Heart left ventricle (tissue), 16 donors: Measurements from ENCODE around the gene CHD3. TPM values are rescaled to one million over a fixed set of nuclear protein-coding genes. Genes with fewer than 3 reads are reported as not detected.

Experiments used
- ATAC-seq, 4 donors: fragments of 200-7000 bp; cut with Tn5 transposase; one replicate each; pipeline ENCODE4 v1.9.1; 2020 to 2022; ENCODE audit warnings: moderate library complexity in 4 of 4, mild to moderate bottlenecking in 3 of 4, moderate number of reproducible peaks in 1 of 4
- DNase-seq, 5 donors: peaks; one replicate each; pipeline ENCODE4 v3.0.0-alpha.2; 2020
- H3K27ac ChIP-seq, 12 donors: fragments of 200-600 bp; sonication (generic) in 4 of 12; one replicate each; pipeline versions ENCODE4 v1.5.0 to v1.8.0; 2016 to 2022; ENCODE audit warnings: mild to moderate bottlenecking in 2 of 12
- H3K27me3 ChIP-seq, 9 donors: fragments of 200-600 bp; sonication (generic) in 2 of 9; one replicate each; pipeline versions ENCODE4 v1.5.1 to v1.8.0; 2016 to 2022; ENCODE audit warnings: mild to moderate bottlenecking in 3 of 9
- H3K36me3 ChIP-seq, 9 donors: fragments of 200-600 bp; sonication (generic) in 2 of 9; one replicate each; pipeline versions ENCODE4 v1.5.0 to v1.8.0; 2018 to 2022; ENCODE audit warnings: mild to moderate bottlenecking in 2 of 9
- H3K4me1 ChIP-seq, 12 donors: fragments of 200-600 bp; sonication (generic) in 4 of 12; one replicate each; pipeline versions ENCODE4 v1.5.0 to v1.8.0; 2016 to 2022; ENCODE audit warnings: mild to moderate bottlenecking in 3 of 12
- H3K4me3 ChIP-seq, 12 donors: fragments of 200-600 bp; sonication (generic) in 4 of 12; one replicate each; pipeline versions ENCODE4 v1.5.0 to v1.8.0; 2017 to 2022; ENCODE audit warnings: mild to moderate bottlenecking in 9 of 12, moderate library complexity in 4 of 12
- H3K9me3 ChIP-seq, 12 donors: fragments of 200-600 bp; sonication (generic) in 4 of 12; one replicate each; pipeline versions ENCODE4 v1.5.0 to v1.8.0; 2016 to 2022; ENCODE audit warnings: mild to moderate bottlenecking in 1 of 12
- CTCF ChIP-seq, 12 donors: fragments of 200-600 bp; sonication (generic) in 4 of 12; IDR thresholded peaks; one replicate each; pipeline versions ENCODE4 v1.5.0 to v1.8.0; 2018 to 2022; ENCODE audit warnings: antibody characterized with exemption in 12 of 12, mild to moderate bottlenecking in 5 of 12
- POLR2A ChIP-seq, 2 donors: fragments of 450-650 bp; IDR thresholded peaks; one replicate each; pipeline ENCODE4 v1.6.1; 2017; ENCODE audit warnings: antibody characterized with exemption in 2 of 2, mild to moderate bottlenecking in 2 of 2, moderate library complexity in 2 of 2
- WGBS, 4 donors: extraction: QIAGEN DNeasy Blood & Tissue Kit in 2 of 4; methylation state at CpG; one replicate each; pipeline versions ENCODE4 v1.1.5 to v1.1.7; 2013 to 2018; 5-methylcytosine and 5-hydroxymethylcytosine counted together
- intact Hi-C, 10 donors: fragments of 100-400 bp; cut with DNase I; formaldehyde crosslinking; loops; one replicate each; pipeline versions ENCODE4 v1.11.1 to v1.14.2; 2022
- polyA plus RNA-seq, 2 donors: library from polyadenylated mRNA; stranded (reverse); fragments of 200-250 nt; gene quantifications; one replicate each; pipeline ENCODE4 v1.2.3, GENCODE V29; 2013
- total RNA-seq, 9 donors: library from RNA; depleted of rRNA in 2 of 9; stranded (reverse); fragments of >200 nt in 2 of 9; fragmentation: NEBNext Ultra II Directional in 3 of 9; extraction: Animal tissue kit (Norgen Biotek cat#: 25700) in 3 of 9; gene quantifications; one replicate each; pipeline versions ENCODE4 v1.1.0 to v1.2.4, GENCODE V29; 2016 to 2023
- donor health status: ischemic (EF 13 %, LVEDD 7.1; RV severe dilation, severe dysfunction).
- donor health status: healthy with polysubstance abuse.
- donor health status: DM: no; HTN: yes; CAD: no.
- donor health status: DM: no; HTN: no; CAD: no.
- donor health status: ischemic (EF 25% LVEDD 6.9; RV normal size, moderate dysfunction).
- donor health status: ischemic (EF 25% LVEDD 5.7; RV mildly dilated, moderate dysfunction).
- donor health status: healthy.
- donor health status: DM: yes; HTN: yes; CAD: no.
- donor health status: ischemic (EF 35%, LVEDD 5.7; RV mildly dilated, moderate dysfunction).
- donor health status: nonischemic (EF 11% LVEDD 7.7; RV severe dilation, severe dysfunction).
- donor health status: DM: yes; HTN: yes; CAD: no.
- donor health status: PGD.
- donor health status: ischemic (EF 29% LVEDD 5.4; RV normal size, mild dysfunction).
- donor health status: nonischemic (EF 23%, LVEDD 6.1; RV moderate dilation, normal function).

The CHD3 gene
- total and polyA plus RNA-seq, 11 donors = 6.7 to 30.6 (median 14.3) TPM

- TF ChIP-seq CTCF (IDR thresholded peaks at IDR 0.05) (no peak), POLR2A (IDR thresholded peaks at IDR 0.05) (no peak)
- peaks cover 0 to 17% (median 5%) of the 10 kb centered on the region in 9 donors for H3K36me3 ChIP-seq
- peak overlapping the region in 7 of 12 donors; percentile 95 to 99 (median 97) for H3K27ac ChIP-seq
- intact Hi-C loops = loop anchor here in 4 of 10 donors (5.0 to 10.0 kb wide), 6 partner anchors 304 to 606 kb away; partner anchors contain the start of genes PER1 (in 2 of the 4), CHRNB1 (in 1 of the 4), DVL2 (in 1 of the 4) and GABARAP (in 1 of the 4)
- ATAC-seq (no peak), DNase-seq (no peak)
- peaks cover 6 to 83% (median 55%) of the 10 kb centered on the region in 12 donors for H3K4me1 ChIP-seq
- WGBS, 4 donors = 49 to 80% (median 55%) methylated on average over 1 of the region's 1 CpG
- no peaks in the 10 kb centered on the region for H3K9me3 ChIP-seq
- peak overlapping the region in 1 of 12 donors; percentile 88 for H3K4me3 ChIP-seq
- H3K27me3 ChIP-seq = no peaks in the 10 kb centered on the region
Measured at GRCh38 chr17:7840441-7840840, 48.1 kb upstream of the CHD3 start.

GRCh38 chr17:7840875-7841274 lies 47.7 kb upstream of the CHD3 start:
- Histone ChIP-seq H3K27ac (peak overlapping the region; percentile 66 to 99 (median 95)), H3K36me3 (peaks cover 0 to 21% (median 9%) of the 10 kb centered on the region in 9 donors), H3K4me1 (peaks cover 11 to 85% (median 59%) of the 10 kb centered on the region in 12 donors), H3K9me3 (no peaks in the 10 kb centered on the region), H3K27me3 (no peaks in the 10 kb centered on the region), H3K4me3 (peak overlapping the region in 8 of 12 donors; percentile 71 to 88 (median 80))
- no peak for TF ChIP-seq CTCF (IDR thresholded peaks at IDR 0.05)
- no peak for TF ChIP-seq POLR2A (IDR thresholded peaks at IDR 0.05)
- no peak for DNase-seq
- intact Hi-C loops = loop anchor here in 4 of 10 donors (5.0 to 10.0 kb wide), 6 partner anchors 304 to 606 kb away; partner anchors contain the start of genes PER1 (in 2 of the 4), CHRNB1 (in 1 of the 4), DVL2 (in 1 of the 4) and GABARAP (in 1 of the 4)
- WGBS, 4 donors = 73 to 88% (median 76%) methylated on average over 1 of the region's 1 CpG
- no peak for ATAC-seq

- Histone ChIP-seq H3K27me3 (no peaks in the 10 kb centered on the region), H3K4me3 (peak overlapping the region; percentile 48 to 90 (median 80)), H3K9me3 (no peaks in the 10 kb centered on the region), H3K36me3 (peaks cover 0 to 27% (median 15%) of the 10 kb centered on the region in 9 donors), H3K27ac (peak overlapping the region; percentile 66 to 99 (median 95)), H3K4me1 (peaks cover 11 to 82% (median 60%) of the 10 kb centered on the region in 12 donors)
- TF ChIP-seq CTCF (IDR thresholded peaks at IDR 0.05) (peak in 10 of 12 donors; percentile 11 to 61 (median 36)), POLR2A (IDR thresholded peaks at IDR 0.05) (no peak)
- DNase-seq = peak; percentile 92 to 94 (median 92)
- intact Hi-C loops = loop anchor here in 4 of 10 donors (5.0 to 10.0 kb wide), 6 partner anchors 303 to 607 kb away; partner anchors contain the start of genes PER1 (in 2 of the 4), CHRNB1 (in 1 of the 4), DVL2 (in 1 of the 4) and GABARAP (in 1 of the 4)
- ATAC-seq = peak; percentile 32 to 68 (median 64)
- 2 to 5% (median 3%) methylated on average over 17 to 34 of the region's 34 CpGs for WGBS, 4 donors
Measured at GRCh38 chr17:7841396-7841914, 47.1 kb upstream of the CHD3 start.

GRCh38 chr17:7841915-7842379 lies 46.6 kb upstream of the CHD3 start:
- H3K4me1 ChIP-seq = peaks cover 11 to 77% (median 55%) of the 10 kb centered on the region in 12 donors
- H3K27ac ChIP-seq = peak overlapping the region; percentile 66 to 99 (median 95)
- intact Hi-C loops = loop anchor here in 5 of 10 donors (1.0 to 10.0 kb wide), 7 partner anchors 8 to 607 kb away; partner anchors contain the start of genes PER1 (in 2 of the 5), CHRNB1 (in 1 of the 5), DVL2 (in 1 of the 5) and GABARAP (in 1 of the 5)
- 0% methylated on average over 30 to 46 of the region's 46 CpGs for WGBS, 4 donors
- no peaks in the 10 kb centered on the region for H3K9me3 ChIP-seq
- peak; percentile 76 to 82 (median 78) for ATAC-seq
- peak overlapping the region; percentile 48 to 90 (median 80) for H3K4me3 ChIP-seq
- no peaks in the 10 kb centered on the region for H3K27me3 ChIP-seq
- peaks cover 0 to 31% (median 18%) of the 10 kb centered on the region in 9 donors for H3K36me3 ChIP-seq
- TF ChIP-seq POLR2A (IDR thresholded peaks at IDR 0.05) = peak in 1 of 2 donors; percentile 3
- TF ChIP-seq CTCF (IDR thresholded peaks at IDR 0.05) = peak in 2 of 12 donors; percentile 1 to 18
- DNase-seq = peak; percentile 94 to 95 (median 94)
